ENCODE measurements around the gene GPBP1.

Gene GPBP1

GRCh38 chr5:57179262-57180200, 5.7 kb downstream of the GPBP1 start:
- peaks cover 81% of the 10 kb centered on the region for H3K36me3 ChIP-seq (ENCODE audit: control insufficient read depth, low read length)

GRCh38 chr5:57181154-57181553, 7.3 kb downstream of the GPBP1 start:
- no peaks in the 10 kb centered on the region for H3K9me3 ChIP-seq (ENCODE audit: control insufficient read depth, insufficient read depth, low read length)
- H3F3A ChIP-seq (ENCODE audit: control insufficient read depth, insufficient read depth) = 0 out of 2 replicates have a peak, but pooled peaks cover 3% of the 10 kb centered on the region
- H4K20me1 ChIP-seq (ENCODE audit: control insufficient read depth, insufficient read depth, low read depth, low read length) = peaks cover 71% of the 10 kb centered on the region
- peaks cover 100% of the 10 kb centered on the region for H3K79me2 ChIP-seq (ENCODE audit: control insufficient read depth, low read length)
- H3K4me1 ChIP-seq (ENCODE audit: control insufficient read depth, low read length) = peaks cover 66% of the 10 kb centered on the region
- H3K4me3 ChIP-seq (ENCODE audit: low read length) = peak overlapping the region; percentile 76
- no peaks in the 10 kb centered on the region for H3K9me2 ChIP-seq (replicated peaks; ENCODE audit: control insufficient read depth, low read length)
- peak overlapping the region; percentile 85 for H3K4me2 ChIP-seq (ENCODE audit: low read length)
- H3K27me3 ChIP-seq (ENCODE audit: control insufficient read depth, low read length) = no peaks in the 10 kb centered on the region
- TF ChIP-seq EZH2phosphoT487 (IDR thresholded peaks at IDR 0.05; ENCODE audit: borderline replicate concordance, low read length) = no peak
- no peak for TF ChIP-seq CTCF (IDR thresholded peaks at IDR 0.05; ENCODE audit: low read depth, low read length, poor library complexity, severe bottlenecking)
- no peak overlapping the region for H3K27ac ChIP-seq (ENCODE audit: low read depth, low read length)
- H3K36me3 ChIP-seq (ENCODE audit: control insufficient read depth, low read length) = peaks cover 81% of the 10 kb centered on the region

More at GRCh38 chr5:57179262-57180200, 5.7 kb downstream of the GPBP1 start:
- Histone ChIP-seq H3F3A (ENCODE audit: control insufficient read depth, insufficient read depth) (no peaks in the 10 kb centered on the region), H3K9me2 (replicated peaks; ENCODE audit: control insufficient read depth, low read length) (no peaks in the 10 kb centered on the region), H3K27ac (ENCODE audit: low read depth, low read length) (no peak overlapping the region), H3K79me2 (ENCODE audit: control insufficient read depth, low read length) (peaks cover 100% of the 10 kb centered on the region), H3K4me1 (ENCODE audit: control insufficient read depth, low read length) (peaks cover 49% of the 10 kb centered on the region), H3K4me2 (ENCODE audit: low read length) (peak overlapping the region; percentile 85), H3K9me3 (ENCODE audit: control insufficient read depth, insufficient read depth, low read length) (no peaks in the 10 kb centered on the region), H4K20me1 (ENCODE audit: control insufficient read depth, insufficient read depth, low read depth, low read length) (peaks cover 60% of the 10 kb centered on the region), H3K4me3 (ENCODE audit: low read length) (peak overlapping the region; percentile 76), H3K27me3 (ENCODE audit: control insufficient read depth, low read length) (no peaks in the 10 kb centered on the region)
- TF ChIP-seq CTCF (IDR thresholded peaks at IDR 0.05; ENCODE audit: low read depth, low read length, poor library complexity, severe bottlenecking) (no peak), EZH2phosphoT487 (IDR thresholded peaks at IDR 0.05; ENCODE audit: borderline replicate concordance, low read length) (no peak)

GRCh38 chr5:57184322-57184721, 10.5 kb downstream of the GPBP1 start:
- Histone ChIP-seq H3K4me3 (ENCODE audit: low read length) (peak overlapping the region; percentile 8; the same call in 1 of the 2 replicates), H3K79me2 (ENCODE audit: control insufficient read depth, low read length) (peaks cover 100% of the 10 kb centered on the region), H3K4me1 (ENCODE audit: control insufficient read depth, low read length) (peaks cover 78% of the 10 kb centered on the region), H3K27me3 (ENCODE audit: control insufficient read depth, low read length) (no peaks in the 10 kb centered on the region), H3K9me3 (ENCODE audit: control insufficient read depth, insufficient read depth, low read length) (no peaks in the 10 kb centered on the region), H4K20me1 (ENCODE audit: control insufficient read depth, insufficient read depth, low read depth, low read length) (peaks cover 65% of the 10 kb centered on the region), H3K27ac (ENCODE audit: low read depth, low read length) (no peak overlapping the region), H3K36me3 (ENCODE audit: control insufficient read depth, low read length) (peaks cover 73% of the 10 kb centered on the region), H3F3A (ENCODE audit: control insufficient read depth, insufficient read depth) (0 out of 2 replicates have a peak, but pooled peaks cover 7% of the 10 kb centered on the region), H3K9me2 (replicated peaks; ENCODE audit: control insufficient read depth, low read length) (no peaks in the 10 kb centered on the region), H3K4me2 (ENCODE audit: low read length) (peak overlapping the region; percentile 40)
- TF ChIP-seq CTCF (IDR thresholded peaks at IDR 0.05; ENCODE audit: low read depth, low read length, poor library complexity, severe bottlenecking) = no peak
- no peak for TF ChIP-seq EZH2phosphoT487 (IDR thresholded peaks at IDR 0.05; ENCODE audit: borderline replicate concordance, low read length)
